Myocyte (in vitro differentiated cells): ENCODE results near the gene TNKS2. TPM values are rescaled to one million over a fixed set of nuclear protein-coding genes. Genes with fewer than 3 reads are reported as not detected.

Experiments used
- DNase-seq: peaks from one replicate; pipeline ENCODE4 v3.0.0-alpha.2; 2012; ENCODE audit warnings: low read depth
- total RNA-seq: library from RNA; depleted of rRNA; stranded (reverse); fragments of >200 nt; gene quantifications from 2 replicates; pipeline ENCODE4 v1.2.3, GENCODE V29; 2014

TNKS2 gene
- total RNA-seq, 1 donor from 2014 or later, result 23.3 TPM

DNA sequence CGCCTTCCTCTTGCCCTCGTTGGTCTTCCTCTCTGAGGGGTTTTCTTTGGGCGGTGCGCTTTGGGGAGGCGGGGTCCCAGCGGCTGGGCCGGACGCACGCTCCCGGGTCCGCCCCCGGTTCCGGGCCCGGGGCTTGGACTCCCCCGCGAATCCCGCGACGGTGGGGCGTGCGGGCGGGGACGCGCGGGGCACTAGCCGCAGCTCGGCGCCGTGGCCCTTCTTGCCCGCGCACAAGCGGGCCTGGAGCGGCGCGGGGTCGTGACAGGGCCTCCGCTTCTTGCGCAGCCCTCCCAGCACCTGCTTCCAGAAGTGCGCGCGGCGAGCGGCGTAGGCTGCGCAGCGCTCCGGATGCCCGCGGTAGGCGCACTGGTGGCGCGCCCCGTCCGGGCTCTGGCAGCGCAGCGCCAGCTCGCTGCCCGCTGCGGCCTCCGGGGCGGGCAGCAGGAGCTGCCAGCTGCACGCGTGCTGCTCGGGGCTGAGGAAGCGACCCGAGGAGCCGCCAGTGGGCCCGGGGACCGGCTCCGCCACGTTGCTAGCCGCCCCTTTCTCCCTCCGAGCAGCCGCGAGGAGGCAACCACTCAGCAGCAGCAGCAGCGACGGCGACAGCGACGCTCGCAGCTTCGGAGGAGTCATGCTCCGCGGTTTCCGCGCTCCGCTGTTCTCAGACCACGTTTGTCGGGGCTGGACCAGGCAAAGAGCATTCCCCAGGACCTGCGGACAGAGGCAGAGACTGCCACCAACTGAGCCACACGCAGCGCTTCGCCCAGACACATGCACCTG is 110.3 kb downstream of the TNKS2 start:
- peak; percentile 84 for DNase-seq

DNA sequence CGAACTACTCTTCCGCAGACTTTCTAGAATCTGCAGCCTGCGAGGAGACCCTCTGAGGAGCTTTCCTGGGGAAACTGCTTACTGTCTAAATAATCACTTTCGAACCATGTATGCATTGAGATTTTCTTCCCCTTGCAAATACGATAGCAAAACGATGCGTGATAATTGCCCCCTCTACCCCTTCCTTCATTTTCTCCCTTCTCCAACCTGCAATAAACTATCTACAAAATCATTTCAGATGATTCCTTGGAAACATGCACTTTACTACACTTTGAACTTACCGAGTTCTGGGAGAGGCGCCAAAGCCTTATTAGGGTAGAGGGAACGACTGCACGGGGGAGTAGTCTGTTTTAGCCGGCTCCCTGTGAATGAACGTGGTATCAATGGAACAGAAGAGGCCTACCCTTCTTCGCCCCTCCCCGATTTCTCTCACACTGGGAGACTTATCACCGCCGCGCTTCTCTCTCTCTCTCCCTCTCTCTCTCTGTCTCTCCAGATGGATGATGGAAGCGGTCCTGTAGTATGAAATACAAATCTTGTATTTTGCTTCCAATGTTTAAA is 111.0 kb downstream of the TNKS2 start, which contains the start of gene FGFBP3:
Gene FGFBP3, minus strand, starts transcription at position 370 of the 561 bp plus-strand sequence. CDS start 517 bp downstream, outside the sequence.
- peak; percentile 34 for DNase-seq

DNA sequence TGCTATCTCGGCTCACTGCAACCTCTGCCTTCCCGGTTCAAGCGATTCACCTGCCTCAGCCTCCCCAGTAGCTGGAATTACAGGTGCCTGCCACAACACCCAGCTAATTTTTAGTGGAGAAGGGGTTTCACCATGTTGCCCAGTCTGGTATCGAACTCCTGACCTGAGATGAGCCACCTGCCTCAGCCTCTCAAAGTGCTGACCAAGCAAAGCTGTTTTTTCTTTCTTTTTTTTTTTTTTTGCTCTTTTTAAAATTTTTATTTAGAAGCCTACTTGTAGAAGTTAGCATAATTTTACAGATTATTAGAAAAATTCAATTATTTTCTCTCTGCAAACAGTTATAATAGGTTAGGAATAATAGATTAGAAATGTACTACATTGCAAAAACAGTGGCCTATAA is 112.2 kb downstream of the TNKS2 start:
- DNase-seq, result no peak

Other genes with a start within 250 kb of the TNKS2 start
- 136 and 154 TPM in 2 replicates for gene PPP1R3C, start 165.4 kb upstream of the TNKS2 start, total RNA-seq
- gene FGFBP3, start 111.1 kb downstream of the TNKS2 start, total RNA-seq, result 0.19 and 0.42 TPM in 2 replicates
- 26.3 and 28.5 TPM in 2 replicates for gene BTAF1, start 125.3 kb downstream of the TNKS2 start, total RNA-seq